HG03439 (cell line): ENCODE data around the gene MANBA.
A peak's percentile ranks its signal among the peaks of the same experiment; 100 is the strongest.
"Not testable (repeated sequence)": the region's sequence is repeated elsewhere in the genome, so short reads cannot be mapped to it uniquely, and the experiment has no call there.

ENCODE experiments used
- ATAC-seq: cut with Tn5 transposase; IDR thresholded peaks from one replicate; pipeline ENCODE4 v1.9.1; 2021; ENCODE audit warnings: mild to moderate bottlenecking, moderate library complexity; ENCODE audit not compliant: unreplicated experiment

The MANBA gene

GRCh38 chr4:102625232-102625930, 135.4 kb downstream of the MANBA start:
- peak; percentile 86 for ATAC-seq

GRCh38 chr4:102624505-102624904, 136.3 kb downstream of the MANBA start:
- no peak for ATAC-seq

GRCh38 chr4:102623622-102624021, 137.1 kb downstream of the MANBA start:
- no peak for ATAC-seq

GRCh38 chr4:102620697-102621497, 139.9 kb downstream of the MANBA start:
- no peak for ATAC-seq

- ATAC-seq: not testable (repeated sequence)
Measured at GRCh38 chr4:102619776-102620631, 140.8 kb downstream of the MANBA start.

GRCh38 chr4:102619021-102619420, 141.7 kb downstream of the MANBA start:
- ATAC-seq: not testable (repeated sequence)

- no peak for ATAC-seq
Measured at GRCh38 chr4:102616636-102617035, 144.1 kb downstream of the MANBA start.

- ATAC-seq: no peak
Measured at GRCh38 chr4:102614801-102615200, 146.0 kb downstream of the MANBA start.

GRCh38 chr4:102612824-102613366, 147.9 kb downstream of the MANBA start:
- no peak for ATAC-seq

GRCh38 chr4:102612210-102612609, 148.6 kb downstream of the MANBA start:
- ATAC-seq: no peak

- ATAC-seq: no peak
Measured at GRCh38 chr4:102610476-102610875, 150.3 kb downstream of the MANBA start.

GRCh38 chr4:102610007-102610406, 150.8 kb downstream of the MANBA start:
- ATAC-seq: no peak

GRCh38 chr4:102608190-102608589, 152.6 kb downstream of the MANBA start:
- no peak for ATAC-seq

- no peak for ATAC-seq
Measured at GRCh38 chr4:102606846-102607450, 153.8 kb downstream of the MANBA start.

GRCh38 chr4:102606261-102606660, 154.5 kb downstream of the MANBA start:
- ATAC-seq: no peak

GRCh38 chr4:102604222-102604940, 156.4 kb downstream of the MANBA start:
- no peak for ATAC-seq

GRCh38 chr4:102601586-102602227, 159.1 kb downstream of the MANBA start:
- ATAC-seq: no peak

GRCh38 chr4:102600689-102601088, 160.1 kb downstream of the MANBA start:
- ATAC-seq: no peak

- no peak for ATAC-seq
Measured at GRCh38 chr4:102599886-102600285, 160.9 kb downstream of the MANBA start.
